GM12891 (cell line): Measurements from ENCODE around the gene PIBF1.
A peak's percentile ranks its signal among the peaks of the same experiment; 100 is the strongest.

Source experiments
- DNase-seq: peaks from one replicate; pipeline ENCODE4 v3.0.0; 2011; ENCODE audit warnings: low spot score; ENCODE audit not compliant: insufficient read length
- FAIRE-seq: peaks from 2 replicates; lab custom pipeline; 2011; peaks lifted over from hg19 to GRCh38; lab: Jason Lieb, UNC
- PAX5 ChIP-seq: IDR thresholded peaks from 2 replicates; pipeline ENCODE4 v1.6.1; 2011; ENCODE audit warnings: low read length, moderate library complexity, mild to moderate bottlenecking; ENCODE audit not compliant: insufficient read depth, severe bottlenecking
- POLR2A ChIP-seq: IDR thresholded peaks from 2 replicates; pipeline ENCODE4 v1.6.1; 2011; ENCODE audit warnings: low read depth, low read length, control low read depth
- POLR2AphosphoS5 ChIP-seq: IDR thresholded peaks from 2 replicates; pipeline ENCODE4 v1.6.1; 2011; ENCODE audit warnings: low read depth, low read length, control low read depth
- POU2F2 ChIP-seq: IDR thresholded peaks from 2 replicates; pipeline ENCODE4 v1.6.1; 2011; ENCODE audit warnings: low read depth, mild to moderate bottlenecking, control low read depth, low read length, moderate library complexity
- SPI1 ChIP-seq: IDR thresholded peaks from 2 replicates; pipeline ENCODE4 v1.6.1; 2011; ENCODE audit warnings: low read depth, low read length, control low read depth
- TAF1 ChIP-seq: IDR thresholded peaks from 2 replicates; pipeline ENCODE4 v1.6.1; 2011; ENCODE audit warnings: low read depth, low read length, control low read depth

The PIBF1 gene

GRCh38 chr13:72850959-72851677 is 69.2 kb downstream of the PIBF1 start:
- FAIRE-seq (no peak), DNase-seq (no peak)

GRCh38 chr13:72851678-72852014 is 69.7 kb downstream of the PIBF1 start:
- FAIRE-seq (no peak), DNase-seq (no peak)
- TF ChIP-seq POLR2A = no peak

More at GRCh38 chr13:72850959-72851677, 69.2 kb downstream of the PIBF1 start:
- TF ChIP-seq PAX5 = no peak
- no peak for TF ChIP-seq SPI1
- TF ChIP-seq POLR2AphosphoS5 = no peak
- TF ChIP-seq POLR2A = no peak
- no peak for TF ChIP-seq POU2F2
- TF ChIP-seq TAF1 = no peak

GRCh38 chr13:72852207-72852606 is 70.3 kb downstream of the PIBF1 start:
- no peak for FAIRE-seq
- no peak for DNase-seq
- TF ChIP-seq POLR2AphosphoS5 (no peak), PAX5 (no peak), POU2F2 (no peak), SPI1 (no peak), TAF1 (no peak), POLR2A (no peak)

GRCh38 chr13:72853000-72853399 is 71.1 kb downstream of the PIBF1 start:
- FAIRE-seq = peak; percentile 48
- no peak for DNase-seq
- TF ChIP-seq POLR2AphosphoS5 (no peak), SPI1 (no peak), POU2F2 (no peak), TAF1 (no peak), PAX5 (no peak), POLR2A (no peak)

GRCh38 chr13:72864142-72865011 is 82.4 kb downstream of the PIBF1 start:
- FAIRE-seq (peak; percentile 47), DNase-seq (no peak)
- TF ChIP-seq PAX5 = no peak
- TF ChIP-seq POU2F2 = no peak
- TF ChIP-seq POLR2AphosphoS5 = no peak
- TF ChIP-seq TAF1 = no peak
- no peak for TF ChIP-seq SPI1

GRCh38 chr13:72868229-72868628 is 86.3 kb downstream of the PIBF1 start:
- FAIRE-seq (no peak), DNase-seq (no peak)
- TF ChIP-seq POU2F2 (no peak), TAF1 (no peak), POLR2A (no peak), PAX5 (no peak), SPI1 (no peak), POLR2AphosphoS5 (no peak)

GRCh38 chr13:72875233-72875632 is 93.3 kb downstream of the PIBF1 start:
- DNase-seq = no peak
- TF ChIP-seq POLR2AphosphoS5 (no peak), PAX5 (no peak), TAF1 (no peak), POLR2A (no peak), POU2F2 (no peak), SPI1 (no peak)
- no peak for FAIRE-seq

- FAIRE-seq = no peak
- DNase-seq = no peak
- TF ChIP-seq PAX5 = no peak
- TF ChIP-seq SPI1 = no peak
- no peak for TF ChIP-seq POLR2A
- TF ChIP-seq POLR2AphosphoS5 = no peak
- TF ChIP-seq POU2F2 = no peak
- TF ChIP-seq TAF1 = no peak
Observed at GRCh38 chr13:72884101-72884500, 102.2 kb downstream of the PIBF1 start.

GRCh38 chr13:72886272-72887067 is 104.5 kb downstream of the PIBF1 start:
- DNase-seq (no peak), FAIRE-seq (no peak)
- TF ChIP-seq SPI1 (no peak), TAF1 (no peak), PAX5 (no peak), POU2F2 (no peak), POLR2A (no peak), POLR2AphosphoS5 (no peak)
